GM12874 (cell line): ENCODE measurements around the gene AASDH.

Experiments used
- TF ChIP-seq, protein P1 (sequence below): IDR thresholded peaks from 2 replicates; pipeline ENCODE4 v1.5.1; 2011; ENCODE audit warnings: low read depth, mild to moderate bottlenecking, control low read depth, low read length, moderate library complexity; ENCODE audit not compliant: insufficient read depth

The AASDH gene

DNA sequence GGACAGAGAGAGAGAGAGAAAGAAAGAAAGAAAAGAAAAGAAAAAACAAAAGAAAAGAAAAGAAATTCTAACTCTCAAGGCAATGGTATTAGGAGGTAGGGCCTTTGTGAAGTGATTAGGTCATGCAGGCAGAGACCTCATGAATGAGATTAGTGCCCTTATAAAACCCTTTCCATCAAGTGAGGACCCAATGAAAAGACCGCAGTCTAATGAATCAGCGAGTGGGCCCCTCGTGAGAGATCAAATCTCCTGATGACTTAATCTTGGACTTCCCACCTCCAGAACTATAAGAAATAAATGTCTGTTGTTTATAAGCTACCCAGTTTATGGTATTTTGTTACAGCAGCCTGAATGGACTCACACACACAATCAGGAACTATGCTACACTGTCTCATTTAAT, 16.9 kb downstream of the AASDH start:
- TF ChIP-seq, protein P1, sequence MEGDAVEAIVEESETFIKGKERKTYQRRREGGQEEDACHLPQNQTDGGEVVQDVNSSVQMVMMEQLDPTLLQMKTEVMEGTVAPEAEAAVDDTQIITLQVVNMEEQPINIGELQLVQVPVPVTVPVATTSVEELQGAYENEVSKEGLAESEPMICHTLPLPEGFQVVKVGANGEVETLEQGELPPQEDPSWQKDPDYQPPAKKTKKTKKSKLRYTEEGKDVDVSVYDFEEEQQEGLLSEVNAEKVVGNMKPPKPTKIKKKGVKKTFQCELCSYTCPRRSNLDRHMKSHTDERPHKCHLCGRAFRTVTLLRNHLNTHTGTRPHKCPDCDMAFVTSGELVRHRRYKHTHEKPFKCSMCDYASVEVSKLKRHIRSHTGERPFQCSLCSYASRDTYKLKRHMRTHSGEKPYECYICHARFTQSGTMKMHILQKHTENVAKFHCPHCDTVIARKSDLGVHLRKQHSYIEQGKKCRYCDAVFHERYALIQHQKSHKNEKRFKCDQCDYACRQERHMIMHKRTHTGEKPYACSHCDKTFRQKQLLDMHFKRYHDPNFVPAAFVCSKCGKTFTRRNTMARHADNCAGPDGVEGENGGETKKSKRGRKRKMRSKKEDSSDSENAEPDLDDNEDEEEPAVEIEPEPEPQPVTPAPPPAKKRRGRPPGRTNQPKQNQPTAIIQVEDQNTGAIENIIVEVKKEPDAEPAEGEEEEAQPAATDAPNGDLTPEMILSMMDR: no peak

DNA sequence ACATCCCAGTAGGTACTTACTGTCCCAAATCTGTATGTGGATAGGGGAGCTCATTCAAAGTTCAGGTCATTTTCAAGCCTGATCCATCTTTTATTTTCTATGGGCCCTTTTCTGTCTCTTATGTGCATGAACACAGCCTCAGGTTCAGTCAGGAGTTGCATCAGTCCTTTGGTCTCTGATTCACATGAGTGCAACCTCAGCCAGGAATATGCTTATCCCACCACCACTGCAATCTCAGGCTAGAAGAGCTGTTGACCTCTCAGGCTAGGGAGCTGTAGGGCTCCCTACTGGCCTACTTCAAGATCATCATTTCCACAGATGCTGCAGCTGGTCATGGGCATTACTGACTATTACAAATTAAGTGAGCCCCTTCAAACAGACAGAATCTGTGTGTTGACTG, 27.2 kb downstream of the AASDH start:
- TF ChIP-seq, protein P1: no peak

DNA sequence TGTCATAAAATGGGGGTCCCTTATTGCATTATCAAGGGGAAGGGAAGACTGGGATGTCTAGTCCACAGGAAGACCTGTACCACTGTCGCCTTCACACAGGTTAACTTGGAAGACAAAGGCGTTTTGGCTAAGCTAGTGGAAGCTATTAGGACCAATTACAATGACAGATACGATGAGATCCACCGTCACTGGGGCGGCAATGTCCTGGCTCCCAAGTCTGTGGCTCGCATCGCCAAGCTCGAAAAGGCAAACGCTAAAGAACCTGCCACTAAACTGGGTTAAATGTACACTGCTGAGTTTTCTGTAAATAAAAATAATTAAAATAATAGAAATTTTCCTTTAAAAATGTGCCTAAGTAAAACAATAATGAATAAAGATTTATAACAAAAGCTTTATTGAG, 30.6 kb downstream of the AASDH start:
- TF ChIP-seq, protein P1: no peak

DNA sequence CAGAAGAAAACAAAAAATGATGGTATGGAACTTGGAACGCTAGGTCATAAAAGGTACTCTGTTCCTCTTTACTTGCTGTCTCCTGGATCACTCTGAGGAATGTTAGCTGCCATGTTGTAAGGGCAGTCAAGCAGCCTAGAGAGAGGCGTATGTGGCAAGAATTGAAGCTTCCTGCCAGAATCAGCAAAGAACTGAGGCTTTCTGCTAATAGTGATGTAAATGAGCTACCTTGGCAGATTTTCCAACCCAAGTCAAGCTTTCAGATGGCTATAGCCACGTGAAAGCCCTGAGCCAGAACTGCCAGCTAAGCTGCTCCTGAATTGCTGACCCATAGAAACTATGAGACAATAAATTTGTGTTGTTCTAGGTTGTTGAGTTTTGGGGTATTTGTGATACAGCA, 38.7 kb downstream of the AASDH start:
- TF ChIP-seq, protein P1: no peak

DNA sequence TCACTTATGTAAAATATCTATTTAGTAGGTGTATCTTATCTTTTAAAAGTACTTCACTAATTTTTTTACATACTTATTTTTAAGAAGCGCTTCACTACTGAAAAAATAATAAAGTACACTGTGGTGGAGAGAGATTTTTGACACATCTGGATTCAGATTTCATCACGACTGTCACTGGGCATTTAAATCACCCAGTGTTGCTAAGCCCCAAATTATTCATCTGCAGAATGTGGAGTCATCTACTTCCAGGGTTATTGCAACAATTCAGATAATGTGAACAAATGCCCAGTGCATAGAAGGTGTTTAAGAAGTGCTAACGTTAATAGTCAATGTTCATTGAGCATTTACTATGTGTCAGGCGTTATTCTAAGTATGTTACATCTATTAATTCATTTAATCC, 41.8 kb downstream of the AASDH start:
- TF ChIP-seq, protein P1: no peak

DNA sequence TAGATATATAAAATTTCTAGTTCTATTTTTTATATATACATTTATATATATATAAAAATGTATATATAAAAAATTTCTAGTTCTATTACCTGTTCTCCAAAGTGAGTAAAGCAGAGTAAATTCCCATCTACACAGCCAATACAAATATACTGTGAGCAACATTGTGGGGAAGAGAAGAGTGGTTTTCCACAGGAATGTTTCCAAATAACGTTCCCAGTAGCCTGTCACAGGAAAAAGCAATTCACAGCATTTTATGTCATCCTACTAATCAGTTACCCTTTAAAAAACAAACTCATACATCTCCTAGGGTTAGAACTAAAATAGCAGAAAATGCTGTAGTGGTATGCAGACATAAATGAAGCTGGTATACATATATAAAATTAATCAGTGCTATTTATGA, 44.5 kb downstream of the AASDH start:
- TF ChIP-seq, protein P1: no peak

DNA sequence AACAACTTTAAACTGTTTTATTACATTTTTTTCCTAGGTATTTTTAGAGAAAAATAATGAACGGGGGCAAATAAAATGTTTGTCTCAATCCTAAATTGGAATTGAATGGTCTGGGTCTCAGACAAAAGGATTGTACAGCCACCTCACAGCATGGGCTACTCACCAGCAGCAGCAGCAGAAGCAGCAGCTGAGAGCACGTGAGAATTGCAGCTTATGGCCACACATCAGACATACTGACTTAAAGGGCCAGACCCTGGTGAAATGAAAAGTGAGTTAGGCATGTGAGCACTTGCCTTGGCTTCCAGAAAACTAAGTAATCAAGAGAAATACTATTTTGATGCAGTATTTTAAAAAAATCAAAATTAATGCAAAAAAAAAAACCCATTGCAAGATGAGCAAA, 56.6 kb downstream of the AASDH start:
- TF ChIP-seq, protein P1: no peak

DNA sequence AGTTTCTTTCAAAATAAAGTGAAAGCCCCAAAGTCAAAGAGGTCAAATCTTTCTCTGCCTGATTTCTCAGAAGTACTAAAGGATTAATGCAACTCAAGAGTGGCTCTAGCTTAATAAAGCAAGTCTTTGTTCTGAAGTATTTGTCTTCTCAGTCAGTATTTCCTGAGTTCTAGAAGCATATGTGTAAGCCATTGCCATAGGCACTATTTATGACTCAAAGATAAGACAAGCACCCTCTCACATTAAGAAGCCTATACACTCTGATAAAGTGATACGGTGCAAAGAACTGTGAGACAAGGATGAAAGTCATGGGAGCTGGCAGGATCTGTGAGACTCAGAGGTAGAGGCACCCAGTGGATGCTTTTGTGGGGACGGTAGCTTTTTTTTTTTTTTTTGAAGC, 60.9 kb downstream of the AASDH start:
- TF ChIP-seq, protein P1: no peak
